CD4-positive, CD25-positive, alpha-beta regulatory T cell (primary cell): ENCODE results near the gene SETD7. TPM values are rescaled to one million over a fixed set of nuclear protein-coding genes. Genes with fewer than 3 reads are reported as not detected.

ENCODE experiments used
- ATAC-seq, 2 donors: fragments of 150-1000 bp; cut with Tn5 transposase; one replicate each; pipeline ENCODE4 v1.10.0; 2021; ENCODE audit warnings: low read depth in 2 of 2, moderate number of reproducible peaks in 2 of 2, moderate library complexity in 1 of 2
- DNase-seq, 3 donors: peaks; one replicate each; pipeline versions ENCODE4 v3.0.0 to v3.0.0-alpha.2; 2012 to 2022; ENCODE audit warnings: mixed read lengths in 1 of 3
- H3K27ac ChIP-seq: one replicate; pipeline ENCODE4 v1.7.0; 2013; ENCODE audit warnings: mild to moderate bottlenecking, low read length; ENCODE audit not compliant: insufficient read depth, poor library complexity, severe bottlenecking
- H3K27me3 ChIP-seq: one replicate; pipeline ENCODE4 v1.7.0; 2013; ENCODE audit warnings: low read length; ENCODE audit not compliant: control insufficient read depth, insufficient read depth
- H3K36me3 ChIP-seq: one replicate; pipeline ENCODE4 v1.7.0; 2013; ENCODE audit warnings: mild to moderate bottlenecking, low read length, moderate library complexity; ENCODE audit not compliant: control insufficient read depth, insufficient read depth
- H3K4me1 ChIP-seq: 2 replicates; pipeline ENCODE4 v1.7.0; 2013; ENCODE audit warnings: mild to moderate bottlenecking, low read length; ENCODE audit not compliant: insufficient read depth, control insufficient read depth, poor library complexity, severe bottlenecking
- H3K4me3 ChIP-seq: one replicate; pipeline ENCODE4 v1.7.0; 2013; ENCODE audit warnings: low read depth, mild to moderate bottlenecking, low read length, moderate library complexity
- H3K9me3 ChIP-seq, 2 experiments: 1 replicate in 1 of 2; 2 replicates in 1 of 2; pipeline ENCODE4 v1.7.0; 2013; ENCODE audit warnings: low read length in 2 of 2, mild to moderate bottlenecking in 1 of 2, moderate library complexity in 1 of 2; ENCODE audit not compliant: control insufficient read depth in 2 of 2
- H3K27ac Mint-ChIP-seq, 3 donors: one replicate each; pipeline ENCODE4 v1.8.0; 2020 to 2022; ENCODE audit warnings: mild to moderate bottlenecking in 3 of 3, mixed read lengths in 3 of 3, moderate library complexity in 2 of 3
- H3K27me3 Mint-ChIP-seq: one replicate; pipeline ENCODE4 v1.8.0; 2022; ENCODE audit warnings: mild to moderate bottlenecking, mixed read lengths
- H3K36me3 Mint-ChIP-seq: one replicate; pipeline ENCODE4 v1.8.0; 2020; ENCODE audit warnings: mixed read lengths
- H3K4me1 Mint-ChIP-seq, 4 donors: one replicate each; pipeline ENCODE4 v1.8.0; 2020 to 2022; ENCODE audit warnings: mixed read lengths in 4 of 4, mild to moderate bottlenecking in 1 of 4
- H3K4me3 Mint-ChIP-seq, 4 donors: one replicate each; pipeline ENCODE4 v1.8.0; 2020 to 2022; ENCODE audit warnings: mild to moderate bottlenecking in 4 of 4, mixed read lengths in 4 of 4, moderate library complexity in 3 of 4
- H3K9me3 Mint-ChIP-seq, 7 donors: one replicate each; pipeline ENCODE4 v1.8.0; 2020 to 2022; ENCODE audit warnings: mixed read lengths in 7 of 7, mild to moderate bottlenecking in 3 of 7, moderate library complexity in 2 of 7
- polyA plus RNA-seq, 4 donors: library from polyadenylated mRNA; unstranded; fragments of 300-500 nt; fragmentation: Illumina TruSeq; gene quantifications; one replicate each; pipeline ENCODE4 v1.2.3, GENCODE V29; 2021
- total RNA-seq: library from RNA; stranded (reverse); gene quantifications from one replicate; pipeline ENCODE4 v1.2.3, GENCODE V29; 2022

SETD7 gene
- total and polyA plus RNA-seq, 5 donors from 2014 or later: 8.9 to 50.8 (median 10.7) TPM

DNA sequence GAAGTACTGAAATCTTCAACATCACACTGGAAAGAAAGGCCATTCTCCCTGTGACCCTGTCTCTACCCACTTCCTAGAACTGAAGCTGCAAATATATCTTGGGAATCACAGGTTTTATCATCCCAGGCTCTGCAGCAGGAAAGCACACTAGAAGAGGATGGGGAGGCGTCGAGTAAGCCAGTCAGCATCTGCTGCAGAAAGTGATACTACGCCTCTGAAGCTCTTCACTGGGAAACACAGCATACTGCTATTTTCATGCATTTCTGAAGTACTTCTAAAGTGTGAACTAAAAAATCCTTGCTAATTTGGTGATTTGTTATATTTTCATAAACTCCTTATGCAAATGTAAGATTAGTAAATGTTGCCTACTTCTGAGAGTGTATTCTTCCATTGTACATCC is 73.0 kb downstream of the SETD7 start:
- Histone ChIP-seq H3K4me1 (no peaks in the 10 kb centered on the region), H3K27me3 (peaks cover 1% of the 10 kb centered on the region), H3K9me3 (no peaks in the 10 kb centered on the region), H3K36me3 (no peaks in the 10 kb centered on the region), H3K27ac (no peak overlapping the region), H3K4me3 (no peak overlapping the region)
- Mint-ChIP-seq H3K27ac (no peak overlapping the region), H3K27me3 (peaks cover under 1% of the 10 kb centered on the region), H3K36me3 (no peaks in the 10 kb centered on the region), H3K4me1 (peaks cover 0 to 6% (median 2%) of the 10 kb centered on the region in 4 donors), H3K9me3 (no peaks in the 10 kb centered on the region), H3K4me3 (no peak overlapping the region)
- DNase-seq (no peak), ATAC-seq (no peak)

GRCh38 chr4:139481465-139481864 is 74.6 kb downstream of the SETD7 start:
- Mint-ChIP-seq H3K9me3 (no peaks in the 10 kb centered on the region), H3K27ac (peak overlapping the region in 1 of 3 donors; percentile 90), H3K4me1 (peaks cover under 1 to 6% (median 3%) of the 10 kb centered on the region in 4 donors), H3K36me3 (no peaks in the 10 kb centered on the region), H3K27me3 (no peaks in the 10 kb centered on the region), H3K4me3 (no peak overlapping the region)
- DNase-seq: no peak
- Histone ChIP-seq H3K4me3 (no peak overlapping the region), H3K27me3 (no peaks in the 10 kb centered on the region), H3K4me1 (no peaks in the 10 kb centered on the region), H3K36me3 (peaks cover 2% of the 10 kb centered on the region), H3K9me3 (no peaks in the 10 kb centered on the region), H3K27ac (no peak overlapping the region)
- ATAC-seq: no peak

- DNase-seq (no peak), ATAC-seq (no peak)
- Histone ChIP-seq H3K4me3 (no peak overlapping the region), H3K27me3 (no peaks in the 10 kb centered on the region), H3K4me1 (no peaks in the 10 kb centered on the region), H3K36me3 (peaks cover 20% of the 10 kb centered on the region), H3K9me3 (peaks cover 1 to 4% of the 10 kb centered on the region in 2 experiments), H3K27ac (no peak overlapping the region)
- Mint-ChIP-seq H3K9me3 (peaks cover 0 to 4% (median 0%) of the 10 kb centered on the region in 7 donors), H3K36me3 (peaks cover 21% of the 10 kb centered on the region), H3K4me1 (peaks cover 3 to 16% (median 9%) of the 10 kb centered on the region in 4 donors), H3K27ac (peak overlapping the region in 2 of 3 donors; percentile 8 to 32), H3K27me3 (no peaks in the 10 kb centered on the region), H3K4me3 (no peak overlapping the region)
Measured at GRCh38 chr4:139476363-139476762, 79.7 kb downstream of the SETD7 start.

- Histone ChIP-seq H3K4me3 (no peak overlapping the region), H3K27ac (no peak overlapping the region), H3K4me1 (no peaks in the 10 kb centered on the region), H3K36me3 (peaks cover 23% of the 10 kb centered on the region), H3K9me3 (peaks cover 5 to 14% of the 10 kb centered on the region in 2 experiments), H3K27me3 (no peaks in the 10 kb centered on the region)
- Mint-ChIP-seq H3K27ac (no peak overlapping the region), H3K4me3 (no peak overlapping the region), H3K36me3 (peaks cover 41% of the 10 kb centered on the region), H3K4me1 (peaks cover 10 to 32% (median 20%) of the 10 kb centered on the region in 4 donors), H3K9me3 (peaks cover 0 to 18% (median 2%) of the 10 kb centered on the region in 7 donors), H3K27me3 (no peaks in the 10 kb centered on the region)
- ATAC-seq (no peak), DNase-seq (no peak)
Measured at GRCh38 chr4:139472852-139473251, 83.2 kb downstream of the SETD7 start.

DNA sequence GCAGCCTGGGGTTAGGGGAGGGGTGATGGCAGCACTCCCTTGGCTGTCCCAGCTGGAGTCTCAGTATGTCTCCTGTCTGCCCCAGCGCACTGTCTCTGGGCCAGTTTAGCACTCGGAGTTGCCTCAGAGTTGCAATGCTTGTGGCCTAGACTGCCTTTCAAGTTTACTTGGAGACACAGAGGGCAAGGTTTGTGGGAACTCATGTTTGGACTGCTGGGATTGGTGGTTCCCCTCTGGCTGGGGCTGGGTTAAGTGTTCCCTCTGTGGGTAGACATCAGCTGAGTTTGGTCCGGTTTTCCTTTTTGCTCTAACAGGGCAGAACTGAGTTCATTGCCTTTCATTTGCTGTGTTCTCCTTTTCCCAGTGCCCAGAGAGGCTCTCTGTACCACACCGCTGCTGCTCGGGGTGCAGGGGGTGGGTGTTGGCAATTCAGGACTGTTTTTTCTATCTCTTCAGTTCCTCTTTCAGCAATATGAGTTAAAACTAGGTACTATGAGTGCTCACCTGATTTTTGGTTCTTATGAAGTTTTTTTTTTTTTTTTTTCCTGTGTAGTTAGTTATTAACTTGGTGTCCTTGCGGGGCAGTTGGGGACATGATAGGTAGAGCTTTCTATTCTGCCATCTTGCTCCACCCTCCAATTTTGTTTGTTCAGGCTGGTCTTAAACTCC is 84.9 kb downstream of the SETD7 start:
- Histone ChIP-seq H3K27me3 (no peaks in the 10 kb centered on the region), H3K4me3 (no peak overlapping the region), H3K36me3 (peaks cover 20% of the 10 kb centered on the region), H3K27ac (no peak overlapping the region), H3K9me3 (peaks cover 5 to 14% of the 10 kb centered on the region in 2 experiments), H3K4me1 (no peaks in the 10 kb centered on the region)
- H3K27me3 Mint-ChIP-seq: no peaks in the 10 kb centered on the region
- no peak for DNase-seq
- no peak overlapping the region for H3K4me3 Mint-ChIP-seq
- no peak for ATAC-seq
- H3K4me1 Mint-ChIP-seq: peaks cover 10 to 33% (median 18%) of the 10 kb centered on the region in 4 donors
- H3K27ac Mint-ChIP-seq: no peak overlapping the region
- H3K9me3 Mint-ChIP-seq: peaks cover 0 to 18% (median 2%) of the 10 kb centered on the region in 7 donors
- peaks cover 42% of the 10 kb centered on the region for H3K36me3 Mint-ChIP-seq

- H3K9me3 Mint-ChIP-seq: peaks cover 0 to 18% (median 2%) of the 10 kb centered on the region in 7 donors
- Histone ChIP-seq H3K4me3 (no peak overlapping the region), H3K27me3 (no peaks in the 10 kb centered on the region), H3K27ac (no peak overlapping the region), H3K4me1 (no peaks in the 10 kb centered on the region), H3K36me3 (peaks cover 19% of the 10 kb centered on the region), H3K9me3 (peaks cover 5 to 14% of the 10 kb centered on the region in 2 experiments)
- DNase-seq: no peak
- peaks cover 10 to 38% (median 16%) of the 10 kb centered on the region in 4 donors for H3K4me1 Mint-ChIP-seq
- no peak overlapping the region for H3K27ac Mint-ChIP-seq
- ATAC-seq: no peak
- peaks cover 45% of the 10 kb centered on the region for H3K36me3 Mint-ChIP-seq
- H3K4me3 Mint-ChIP-seq: no peak overlapping the region
- H3K27me3 Mint-ChIP-seq: no peaks in the 10 kb centered on the region
Measured at GRCh38 chr4:139470295-139470694, 85.7 kb downstream of the SETD7 start.

- H3K36me3 Mint-ChIP-seq: peaks cover 45% of the 10 kb centered on the region
- peaks cover 0 to 18% (median 2%) of the 10 kb centered on the region in 7 donors for H3K9me3 Mint-ChIP-seq
- DNase-seq (no peak), ATAC-seq (no peak)
- H3K4me3 ChIP-seq: no peak overlapping the region
- peaks cover 5 to 14% of the 10 kb centered on the region in 2 experiments for H3K9me3 ChIP-seq
- H3K27me3 ChIP-seq: no peaks in the 10 kb centered on the region
- no peaks in the 10 kb centered on the region for H3K27me3 Mint-ChIP-seq
- peaks cover 14 to 42% (median 18%) of the 10 kb centered on the region in 4 donors for H3K4me1 Mint-ChIP-seq
- H3K36me3 ChIP-seq: peaks cover 19% of the 10 kb centered on the region
- H3K4me3 Mint-ChIP-seq: no peak overlapping the region
- H3K4me1 ChIP-seq: no peaks in the 10 kb centered on the region
- H3K27ac Mint-ChIP-seq: no peak overlapping the region
- H3K27ac ChIP-seq: no peak overlapping the region
Measured at GRCh38 chr4:139469869-139470268, 86.2 kb downstream of the SETD7 start.

- no peak for ATAC-seq
Measured at GRCh38 chr4:139469216-139469615, 86.8 kb downstream of the SETD7 start.

More at GRCh38 chr4:139469216-139469615, 86.8 kb downstream of the SETD7 start:
- H3K9me3 ChIP-seq: peaks cover 5 to 14% of the 10 kb centered on the region in 2 experiments
- peaks cover 19% of the 10 kb centered on the region for H3K36me3 ChIP-seq
- no peak overlapping the region for H3K27ac ChIP-seq
- Mint-ChIP-seq H3K27ac (peak overlapping the region in 1 of 3 donors; percentile 41), H3K9me3 (peaks cover 0 to 18% (median 2%) of the 10 kb centered on the region in 7 donors), H3K4me1 (peaks cover 17 to 48% (median 18%) of the 10 kb centered on the region in 4 donors), H3K27me3 (no peaks in the 10 kb centered on the region), H3K36me3 (peaks cover 49% of the 10 kb centered on the region), H3K4me3 (no peak overlapping the region)
- no peaks in the 10 kb centered on the region for H3K4me1 ChIP-seq
- H3K27me3 ChIP-seq: no peaks in the 10 kb centered on the region
- no peak overlapping the region for H3K4me3 ChIP-seq
- no peak for DNase-seq
